Retinal pigment epithelial cell (primary cell): ENCODE data around the gene ODF4.
A peak's percentile ranks its signal among the peaks of the same experiment; 100 is the strongest.

ENCODE experiments used
- DNase-seq: peaks from one replicate; pipeline ENCODE4 v3.0.0-alpha.2; 2010; ENCODE audit warnings: low read depth
- H3K4me3 ChIP-seq: 2 replicates; pipeline ENCODE4 v1.5.1; 2011; ENCODE audit warnings: mild to moderate bottlenecking, low read length, control low read depth, moderate library complexity
- TF ChIP-seq, protein P1 (sequence below): conservative IDR thresholded peaks from 2 replicates; pipeline ENCODE4 v1.5.1; 2011; ENCODE audit warnings: low read depth, low read length, control low read depth, inconsistent platforms

Gene ODF4

DNA sequence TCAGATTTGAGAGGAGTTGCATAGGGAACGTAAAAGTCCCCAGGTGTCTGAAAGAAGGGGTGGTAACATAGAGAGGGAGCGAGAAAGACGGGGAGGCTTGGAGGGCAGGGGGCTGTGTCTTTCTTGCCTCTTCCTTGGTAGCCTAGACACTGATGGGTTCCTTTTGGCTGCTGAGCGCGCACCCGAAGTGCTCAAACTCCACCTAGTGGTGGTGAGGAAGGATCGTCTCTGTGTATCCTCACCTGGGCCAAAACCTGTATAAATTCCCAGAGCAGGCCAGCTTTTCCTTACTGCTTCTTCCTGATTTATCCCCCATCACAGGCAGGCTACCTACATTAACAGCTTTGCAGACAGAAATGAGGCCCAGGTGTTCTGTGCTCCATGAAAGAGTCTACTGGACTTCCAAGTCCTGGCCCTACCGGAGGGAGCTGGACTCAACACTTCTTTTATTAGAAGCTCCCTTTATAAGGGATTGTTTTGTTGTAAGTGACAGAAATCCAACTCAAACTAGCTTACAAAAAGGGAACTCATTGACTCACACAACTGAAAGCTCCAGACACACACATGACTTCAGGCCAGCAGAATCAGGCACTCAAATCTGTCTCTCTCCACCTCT, 38.9 kb upstream of the ODF4 start:
- no peak overlapping the region for H3K4me3 ChIP-seq
- no peak for DNase-seq

DNA sequence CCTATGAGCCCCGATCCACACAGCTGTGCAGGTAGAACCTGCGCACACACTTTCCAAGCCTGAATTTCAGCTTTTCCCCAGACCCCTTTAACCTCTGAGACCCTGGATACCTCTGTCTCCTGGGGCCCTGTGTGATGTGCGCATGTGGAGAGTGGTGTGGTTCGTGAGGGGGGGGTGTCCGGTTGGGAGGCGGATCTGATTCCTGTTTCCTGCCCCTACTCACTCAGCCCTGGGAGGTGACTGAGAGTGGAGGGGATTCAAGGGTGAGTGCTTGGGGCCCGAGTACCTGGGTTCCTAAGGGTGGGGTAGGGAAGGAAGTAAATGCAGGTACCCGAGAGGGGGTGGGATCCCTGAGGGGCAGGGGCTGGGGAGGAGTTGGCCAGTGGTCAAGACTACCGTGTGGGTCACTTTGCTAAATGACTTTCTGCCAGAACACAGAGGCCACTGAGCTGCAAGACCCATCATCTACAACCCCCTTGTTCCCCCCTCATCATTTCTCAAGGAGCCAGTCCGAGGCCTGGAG, 29.0 kb upstream of the ODF4 start:
- no peak overlapping the region for H3K4me3 ChIP-seq
- TF ChIP-seq, protein P1, sequence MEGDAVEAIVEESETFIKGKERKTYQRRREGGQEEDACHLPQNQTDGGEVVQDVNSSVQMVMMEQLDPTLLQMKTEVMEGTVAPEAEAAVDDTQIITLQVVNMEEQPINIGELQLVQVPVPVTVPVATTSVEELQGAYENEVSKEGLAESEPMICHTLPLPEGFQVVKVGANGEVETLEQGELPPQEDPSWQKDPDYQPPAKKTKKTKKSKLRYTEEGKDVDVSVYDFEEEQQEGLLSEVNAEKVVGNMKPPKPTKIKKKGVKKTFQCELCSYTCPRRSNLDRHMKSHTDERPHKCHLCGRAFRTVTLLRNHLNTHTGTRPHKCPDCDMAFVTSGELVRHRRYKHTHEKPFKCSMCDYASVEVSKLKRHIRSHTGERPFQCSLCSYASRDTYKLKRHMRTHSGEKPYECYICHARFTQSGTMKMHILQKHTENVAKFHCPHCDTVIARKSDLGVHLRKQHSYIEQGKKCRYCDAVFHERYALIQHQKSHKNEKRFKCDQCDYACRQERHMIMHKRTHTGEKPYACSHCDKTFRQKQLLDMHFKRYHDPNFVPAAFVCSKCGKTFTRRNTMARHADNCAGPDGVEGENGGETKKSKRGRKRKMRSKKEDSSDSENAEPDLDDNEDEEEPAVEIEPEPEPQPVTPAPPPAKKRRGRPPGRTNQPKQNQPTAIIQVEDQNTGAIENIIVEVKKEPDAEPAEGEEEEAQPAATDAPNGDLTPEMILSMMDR, result no peak
- DNase-seq, result no peak

More for the DNA sequence above, 38.9 kb upstream of the ODF4 start:
- TF ChIP-seq, protein P1, result peak; percentile 94

DNA sequence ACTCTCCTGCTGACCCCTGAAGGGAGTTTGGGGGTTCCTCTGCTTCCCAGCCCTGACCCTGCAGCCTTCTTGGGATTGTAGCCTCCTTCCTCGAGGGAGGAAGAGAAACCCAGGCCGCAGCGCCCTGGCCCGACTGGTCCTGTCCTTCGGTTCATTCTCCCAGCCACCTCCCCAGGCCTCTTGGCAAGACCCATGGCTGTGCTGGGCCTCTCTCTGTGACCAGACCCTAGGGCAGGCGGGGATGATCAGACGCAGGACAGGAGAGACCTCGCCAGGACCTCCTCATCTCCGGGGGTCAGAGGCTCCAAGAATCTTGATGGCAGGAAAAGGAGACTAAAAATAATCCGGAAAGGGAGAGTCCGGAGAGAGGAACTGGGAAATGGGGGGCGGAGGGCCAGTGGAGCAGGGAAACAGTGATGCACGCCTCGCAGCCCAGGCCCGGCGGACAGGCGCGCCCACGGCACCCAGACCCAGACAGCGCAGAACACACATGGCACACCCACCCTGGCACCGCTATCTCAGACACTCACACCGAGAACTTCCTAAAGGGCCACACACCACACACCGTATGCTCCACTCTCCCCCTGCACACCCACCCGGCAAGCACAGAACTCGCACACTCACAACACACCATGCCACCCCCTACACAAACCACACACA, 28.4 kb upstream of the ODF4 start:
- TF ChIP-seq, protein P1, result no peak
- H3K4me3 ChIP-seq, result no peak overlapping the region
- DNase-seq, result no peak

DNA sequence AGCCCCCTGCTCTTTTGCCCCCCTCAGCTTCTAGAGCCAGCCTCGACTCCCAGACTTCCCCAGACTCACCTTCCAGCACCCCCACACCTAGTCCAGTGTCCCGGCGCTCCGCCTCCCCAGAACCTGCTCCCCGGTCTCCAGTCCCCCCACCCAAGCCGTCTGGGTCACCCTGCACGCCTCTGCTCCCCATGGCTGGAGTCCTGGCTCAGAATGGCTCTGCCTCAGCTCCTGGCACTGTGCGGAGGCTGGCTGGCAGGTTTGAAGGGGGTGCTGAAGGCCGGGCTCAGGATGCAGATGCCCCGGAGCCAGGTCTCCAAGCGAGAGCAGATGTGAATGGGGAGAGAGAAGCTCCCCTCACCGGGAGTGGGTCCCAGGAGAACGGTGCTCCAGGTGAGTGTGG, 27.4 kb upstream of the ODF4 start:
- DNase-seq, result no peak
- TF ChIP-seq, protein P1, result no peak
- H3K4me3 ChIP-seq, result no peak overlapping the region

DNA sequence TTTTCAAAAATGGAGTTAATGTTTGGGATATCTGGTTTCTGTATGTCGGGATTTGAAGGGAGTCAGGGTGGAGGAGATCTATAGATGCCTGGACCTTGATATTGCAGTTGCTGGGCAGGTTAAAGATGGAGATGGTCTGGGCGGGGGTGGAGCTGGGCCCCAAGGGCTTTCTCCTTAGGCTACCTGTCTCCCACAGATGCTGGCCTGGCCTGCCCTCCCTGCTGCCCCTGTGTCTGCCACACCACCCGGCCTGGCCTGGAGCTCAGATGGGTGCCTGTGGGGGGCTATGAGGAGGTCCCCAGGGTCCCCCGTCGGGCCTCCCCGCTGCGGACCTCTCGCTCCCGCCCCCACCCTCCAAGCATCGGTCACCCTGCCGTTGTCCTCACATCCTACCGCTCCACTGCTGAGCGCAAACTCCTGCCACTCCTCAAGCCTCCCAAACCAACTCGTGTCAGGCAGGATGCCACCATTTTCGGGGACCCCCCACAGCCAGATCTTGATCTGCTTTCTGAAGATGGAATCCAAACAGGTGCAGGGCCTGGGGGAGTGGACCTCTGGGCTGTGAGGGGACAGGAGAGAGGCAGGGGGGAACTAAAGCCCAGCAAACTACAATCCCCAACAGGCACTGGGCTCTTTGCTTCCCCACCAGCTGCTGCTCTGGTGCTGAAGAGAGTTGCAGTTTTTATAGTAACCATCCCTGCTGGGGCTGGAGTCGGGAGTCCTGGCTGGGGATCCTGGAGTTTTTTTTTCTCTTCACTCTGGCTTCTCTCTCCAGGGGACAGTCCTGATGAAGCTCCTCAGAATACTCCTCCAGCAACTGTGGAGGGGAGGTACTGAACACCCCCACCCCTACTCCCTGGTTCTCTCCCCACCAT, 26.7 kb upstream of the ODF4 start:
- H3K4me3 ChIP-seq, result no peak overlapping the region
- no peak for DNase-seq
- TF ChIP-seq, protein P1, result no peak

DNA sequence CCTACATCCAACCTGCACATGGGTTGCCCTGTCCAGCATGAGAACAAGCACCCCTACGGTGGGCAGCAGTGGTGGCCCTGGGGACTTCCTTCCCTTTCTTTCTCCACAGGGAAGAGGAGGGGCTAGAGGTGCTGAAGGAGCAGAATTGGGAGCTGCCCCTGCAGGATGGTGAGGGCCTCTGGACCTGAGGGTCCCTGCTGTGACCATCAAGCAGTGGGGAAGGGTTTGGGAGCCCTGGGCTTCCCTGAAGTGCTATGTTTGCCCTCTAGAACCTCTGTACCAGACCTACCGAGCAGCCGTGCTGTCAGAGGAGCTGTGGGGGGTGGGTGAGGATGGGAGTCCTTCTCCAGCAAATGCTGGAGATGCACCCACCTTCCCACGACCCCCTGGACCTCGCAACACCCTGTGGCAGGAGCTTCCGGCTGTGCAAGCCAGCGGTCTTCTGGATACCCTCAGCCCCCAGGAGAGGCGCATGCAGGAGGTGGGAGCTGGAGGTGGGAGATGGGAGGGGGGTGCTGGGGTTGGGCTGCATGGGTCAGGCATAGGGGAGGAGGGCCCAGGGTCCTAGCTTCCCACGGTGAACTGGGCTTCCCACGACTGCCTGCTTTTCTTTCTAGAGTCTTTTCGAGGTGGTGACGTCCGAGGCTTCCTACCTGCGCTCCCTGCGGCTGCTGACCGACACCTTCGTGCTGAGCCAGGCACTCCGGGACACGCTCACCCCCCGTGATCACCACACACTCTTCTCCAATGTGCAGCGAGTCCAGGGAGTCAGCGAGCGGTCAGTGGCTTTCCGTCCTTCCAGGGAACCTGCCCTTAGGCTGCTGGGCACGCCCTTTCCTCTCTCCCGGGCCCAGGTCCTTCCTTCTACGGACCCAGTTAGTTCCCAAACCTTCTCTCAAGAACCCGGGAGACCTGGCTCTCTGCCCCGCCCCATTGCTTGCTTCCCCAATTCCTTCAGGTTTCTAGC, 24.6 kb upstream of the ODF4 start:
- peak overlapping the region; percentile 8 for H3K4me3 ChIP-seq
- no peak for DNase-seq
- TF ChIP-seq, protein P1, result no peak
